NCI-H2171 treated with DMSO at 0.1 percent for 48 hours (cell line): ENCODE measurements around the gene PCDHA10.

Experiments used
- DNase-seq: peaks from one replicate; lab custom pipeline; 2025; lab: John Stamatoyannopoulos, UW

The PCDHA10 gene

GRCh38 chr5:140882591-140882899 is 26.8 kb downstream of the PCDHA10 start:
- DNase-seq: no peak

- DNase-seq: no peak
Measured at GRCh38 chr5:140883373-140883772, 27.7 kb downstream of the PCDHA10 start.

GRCh38 chr5:140883927-140884697 is 28.4 kb downstream of the PCDHA10 start:
- DNase-seq: no peak

GRCh38 chr5:140916325-140916724 is 60.6 kb downstream of the PCDHA10 start:
- DNase-seq: no peak
